Motor neuron (in vitro differentiated cells): ENCODE results near the gene CFAP92. TPM values are rescaled to one million over a fixed set of nuclear protein-coding genes. Genes with fewer than 3 reads are reported as not detected.
A peak's percentile ranks its signal among the peaks of the same experiment; 100 is the strongest.
"Not testable (repeated sequence)": the region's sequence is repeated elsewhere in the genome, so short reads cannot be mapped to it uniquely, and the experiment has no call there.

Experiments
- ATAC-seq, 8 experiments: fragments of 200-7000 bp; cut with Tn5 transposase; replicated peaks in 6 of 8; 2 replicates each; pipeline ENCODE4 v1.8.0; 2021; ENCODE audit warnings: mild to moderate bottlenecking in 8 of 8, moderate library complexity in 8 of 8
- H3K27ac ChIP-seq, 2 donors: fragments of 250-450 bp; sonication (Bioruptor Pico); 2 replicates each; pipeline ENCODE4 v1.9.0; 2021; ENCODE audit warnings: antibody characterized with exemption in 2 of 2, mild to moderate bottlenecking in 2 of 2, moderate library complexity in 1 of 2
- H3K4me1 ChIP-seq, 2 donors: fragments of 250-450 bp; sonication (Bioruptor Pico); replicated peaks in 1 of 2; 2 replicates each; pipeline ENCODE4 v1.6.1; 2021; ENCODE audit warnings: antibody characterized with exemption in 2 of 2, mild to moderate bottlenecking in 2 of 2, moderate library complexity in 1 of 2
- H3K4me3 ChIP-seq, 5 donors: fragments of 250-450 bp; sonication (Bioruptor Pico); 2 replicates each; pipeline ENCODE4 v1.9.0; 2021; ENCODE audit warnings: antibody characterized with exemption in 5 of 5, mild to moderate bottlenecking in 5 of 5, moderate library complexity in 4 of 5
- WGBS, 10 experiments: fragments of 450-650 bp; shearing (Covaris generic); methylation state at CpG; one replicate each; pipeline ENCODE4 v1.0.0; 2022; 5-methylcytosine and 5-hydroxymethylcytosine counted together
- in situ Hi-C, 9 experiments: fragments of 400-800 bp; cut with MboI; loops; one replicate each; pipeline ENCODE4 v1.15.0; 2021; ENCODE audit warnings: low sequenced_read_pairs in 9 of 9, low pct_unique_long_range_greater_than_20kb in 2 of 9; ENCODE audit not compliant: unreplicated experiment in 9 of 9
- total RNA-seq, 8 experiments: library from RNA; unstranded; fragments of 300-600 nt; gene quantifications; 2 replicates each; pipeline versions ENCODE4 v1.2.3 to v1.2.4, GENCODE V29; 2022

Gene CFAP92
- total RNA-seq, 8 experiments from 2014 or later: 0.46 to 9.0 (median 1.4) TPM

DNA sequence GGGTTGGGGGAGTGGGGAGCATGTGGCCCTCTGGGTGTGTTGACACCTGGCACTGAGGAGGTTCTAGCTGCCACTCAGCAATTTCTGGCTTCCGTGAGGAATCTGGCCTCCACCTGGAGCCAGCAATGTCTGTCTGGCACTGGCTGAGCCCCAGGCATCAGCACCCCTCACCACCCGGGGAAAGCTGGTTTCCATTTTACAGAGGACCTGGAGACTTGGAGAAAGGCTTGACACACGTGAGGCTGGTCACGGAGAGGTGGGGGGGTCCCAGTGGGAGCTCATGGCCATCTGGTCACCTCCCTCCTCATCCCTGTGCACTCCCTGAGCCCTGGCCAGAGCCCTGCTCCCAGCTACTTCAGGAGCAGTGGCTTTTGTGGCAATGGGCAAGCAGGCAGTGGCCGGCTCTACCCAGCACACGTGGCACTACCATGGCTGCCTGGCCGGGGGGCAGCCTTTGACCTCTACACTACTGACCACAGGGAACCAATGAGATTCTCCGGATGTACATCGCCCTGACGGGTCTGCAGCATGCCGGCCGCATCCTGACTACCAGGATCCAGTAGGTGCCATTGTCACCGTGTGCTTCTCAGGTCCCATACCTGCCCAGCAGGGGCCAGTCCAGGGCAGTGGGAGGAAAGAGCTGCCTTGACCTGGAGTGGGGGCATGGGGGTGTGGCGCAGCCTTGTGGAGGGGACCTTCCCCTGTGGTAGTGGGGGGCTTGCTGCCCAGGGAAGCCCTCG lies 86.0 kb downstream of the CFAP92 start:
- 80 to 100% (median 90%) methylated on average over 1 to 2 of the region's 15 CpGs; no CpG with 5 or more reads in 6 of the 10 experiments for WGBS, 10 experiments
- no peaks in the 10 kb centered on the region for H3K4me1 ChIP-seq
- H3K27ac ChIP-seq: no peak overlapping the region
- in situ Hi-C loops: no loop called here
- peak in 3 of 8 experiments; percentile 15 to 35 (median 18) for ATAC-seq
- no peak overlapping the region for H3K4me3 ChIP-seq

DNA sequence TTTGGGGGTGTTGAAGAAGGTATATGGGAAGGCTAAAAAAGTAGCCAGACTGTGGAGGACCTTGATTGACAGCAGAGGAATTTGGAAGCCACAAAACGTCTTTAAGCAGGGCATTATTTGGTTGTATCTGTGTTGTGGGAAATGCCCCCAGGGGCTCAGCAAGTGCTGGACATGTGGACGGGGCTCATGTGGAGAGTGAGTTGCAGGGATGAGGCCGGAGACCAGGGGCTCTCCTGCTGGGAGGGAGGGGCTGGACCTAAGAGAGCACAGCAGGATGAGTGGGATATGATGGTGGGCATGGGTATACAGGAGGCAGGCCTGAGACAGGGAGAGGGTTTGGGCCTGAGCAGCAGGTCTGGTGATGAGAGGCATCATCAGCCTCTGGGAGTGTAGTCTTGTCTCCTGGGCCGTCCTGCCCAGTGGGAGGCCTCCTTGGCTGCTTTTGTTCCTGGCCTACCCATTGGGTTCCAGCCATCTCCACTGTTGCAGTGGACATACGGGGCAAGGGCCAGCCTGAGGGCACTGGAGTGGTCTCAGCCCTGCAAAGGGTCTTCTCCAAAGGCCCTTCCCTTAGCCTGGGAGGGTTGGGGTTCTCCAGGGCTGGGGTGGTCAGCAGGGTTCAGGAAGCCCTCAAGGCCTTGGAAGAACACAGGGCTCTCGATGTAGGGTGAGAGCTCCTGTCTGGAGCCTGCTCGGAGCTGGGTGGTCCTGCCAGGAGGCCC lies 86.9 kb downstream of the CFAP92 start:
- in situ Hi-C loops: no loop called here
- no peak overlapping the region for H3K4me3 ChIP-seq
- H3K4me1 ChIP-seq: no peaks in the 10 kb centered on the region
- 0 to 67% (median 65%) methylated on average over 1 to 4 of the region's 7 CpGs; no CpG with 5 or more reads in 5 of the 10 experiments for WGBS, 10 experiments
- H3K27ac ChIP-seq: no peak overlapping the region
- peak in 3 of 8 experiments; percentile 9 to 15 (median 14) for ATAC-seq

DNA sequence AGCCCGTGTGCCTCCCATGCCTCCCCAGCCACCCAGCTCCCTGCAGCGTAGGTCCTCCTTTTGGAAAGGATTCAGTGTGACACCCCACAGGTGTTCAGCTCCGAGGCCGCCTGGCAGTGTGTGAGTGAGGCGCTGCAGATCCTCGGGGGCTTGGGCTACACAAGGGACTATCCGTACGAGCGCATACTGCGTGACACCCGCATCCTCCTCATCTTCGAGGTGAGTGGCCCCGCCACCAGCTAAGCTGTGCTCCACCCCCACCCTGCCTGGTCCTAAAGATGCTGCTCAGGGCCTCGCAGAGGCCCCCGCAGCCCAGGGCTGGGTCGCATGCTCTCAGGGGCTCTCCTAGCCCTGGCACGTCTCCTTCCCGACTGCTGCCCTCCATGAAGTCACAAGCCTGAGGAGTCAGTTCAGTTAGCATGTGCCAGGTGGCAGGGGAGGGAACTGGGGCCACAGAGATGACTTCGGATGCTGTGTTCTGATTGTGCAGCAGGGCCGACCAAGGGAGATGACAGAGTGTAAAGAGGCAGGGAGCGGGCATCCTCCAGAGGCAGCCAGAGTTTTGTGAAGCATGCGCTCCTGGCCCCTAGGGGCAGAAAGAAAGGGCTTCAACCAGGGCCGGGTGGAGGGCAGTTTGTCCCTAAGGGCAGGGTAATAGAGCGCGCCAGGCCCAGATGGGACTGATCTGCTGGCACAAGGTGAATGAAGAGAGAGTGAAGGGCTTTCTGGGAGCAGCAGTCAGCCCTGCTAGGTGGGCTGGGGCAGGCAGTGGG lies 87.7 kb downstream of the CFAP92 start:
- Histone ChIP-seq H3K4me1 (no peaks in the 10 kb centered on the region), H3K4me3 (no peak overlapping the region), H3K27ac (no peak overlapping the region)
- ATAC-seq: no peak
- in situ Hi-C loops: no loop called here
- 60 to 100% (median 88%) methylated on average over 2 to 9 of the region's 25 CpGs; no CpG with 5 or more reads in 4 of the 10 experiments for WGBS, 10 experiments

DNA sequence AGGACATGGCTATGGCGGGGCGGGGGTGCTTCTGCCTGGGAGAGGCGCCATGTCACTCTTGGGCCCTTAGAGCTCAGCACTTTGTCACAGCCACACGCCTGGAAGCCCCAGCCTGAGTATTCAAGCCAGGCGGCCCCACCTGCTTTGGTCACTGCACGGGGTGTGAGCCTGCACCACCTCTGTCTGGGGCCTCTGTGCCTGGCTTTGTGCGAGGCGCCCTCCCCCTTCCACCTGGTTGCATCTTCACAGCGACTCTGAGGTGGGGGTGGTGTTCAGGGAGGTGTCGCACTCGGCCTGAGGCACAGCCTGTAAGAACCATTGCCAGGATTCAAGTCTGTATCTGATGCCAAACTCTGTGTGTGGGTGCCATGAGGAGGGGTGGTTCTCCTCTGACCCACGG lies 90.4 kb downstream of the CFAP92 start:
- H3K4me3 ChIP-seq: no peak overlapping the region
- no peak overlapping the region for H3K27ac ChIP-seq
- in situ Hi-C loops: no loop called here
- ATAC-seq: no peak
- 70 to 100% (median 92%) methylated on average over 1 to 4 of the region's 12 CpGs; no CpG with 5 or more reads in 6 of the 10 experiments for WGBS, 10 experiments
- no peaks in the 10 kb centered on the region for H3K4me1 ChIP-seq

DNA sequence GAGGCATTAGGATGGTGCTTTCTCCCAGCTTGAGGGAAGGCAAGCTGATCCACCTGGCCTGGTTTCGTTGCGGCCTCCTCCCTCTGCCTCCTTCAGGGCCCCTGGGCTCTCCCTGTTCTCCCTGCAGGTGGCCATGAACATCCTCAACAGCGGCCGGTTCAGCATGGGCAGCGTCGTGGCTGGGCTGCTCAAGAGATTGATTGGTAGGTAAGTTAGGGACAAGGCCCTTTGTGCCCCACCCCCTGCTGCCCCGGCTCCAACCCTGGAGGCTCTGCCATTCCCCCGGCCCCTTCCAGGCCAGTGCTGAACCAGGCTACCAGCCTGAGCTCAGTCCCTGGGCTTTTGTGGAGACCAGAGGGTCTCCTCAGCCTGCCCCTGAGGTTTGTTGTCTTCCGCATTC lies 91.5 kb downstream of the CFAP92 start:
- no peaks in the 10 kb centered on the region for H3K4me1 ChIP-seq
- H3K27ac ChIP-seq: no peak overlapping the region
- no peak overlapping the region for H3K4me3 ChIP-seq
- in situ Hi-C loops: no loop called here
- ATAC-seq: no peak
- 80 to 85% methylated on average over 1 to 4 of the region's 9 CpGs; no CpG with 5 or more reads in 8 of the 10 experiments for WGBS, 10 experiments

DNA sequence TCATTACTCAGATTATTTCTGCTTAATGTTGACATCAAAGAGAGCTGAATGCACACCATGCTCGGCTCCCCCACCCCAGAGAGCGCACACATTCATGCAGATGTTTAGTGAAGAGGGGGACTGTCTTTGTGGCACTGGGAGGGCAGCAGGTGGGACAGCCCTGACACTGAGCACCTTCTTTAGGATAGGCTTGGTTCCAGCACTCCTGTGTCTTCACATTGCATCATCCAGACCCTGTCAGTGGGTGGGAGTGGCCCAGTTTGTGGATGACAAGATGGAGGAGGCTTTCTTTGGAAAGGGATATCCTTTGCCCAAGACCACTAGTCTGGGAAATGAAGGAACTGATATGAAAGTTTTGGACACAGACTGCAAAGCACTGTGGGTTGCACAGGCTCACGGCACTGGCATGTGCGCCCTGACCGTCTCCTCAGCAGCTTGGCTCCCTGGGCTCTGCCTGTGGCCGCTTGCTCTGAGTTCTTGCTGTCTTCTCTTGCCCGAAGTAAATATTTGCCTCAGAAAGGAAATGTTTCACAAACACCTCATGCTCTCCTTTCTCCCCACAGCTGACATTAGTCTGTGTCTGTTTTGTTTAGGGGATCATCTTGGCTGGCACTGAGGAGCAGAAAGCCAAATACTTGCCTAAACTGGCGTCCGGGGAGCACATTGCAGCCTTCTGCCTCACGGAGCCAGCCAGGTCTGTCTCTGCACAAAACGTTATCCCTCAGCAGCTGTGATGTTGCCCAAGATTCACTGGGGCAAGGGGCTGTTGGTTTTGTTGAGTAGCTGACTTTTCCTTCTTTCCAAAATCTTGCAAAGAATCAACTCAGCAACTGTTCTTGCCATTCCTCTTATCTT lies 97.8 kb downstream of the CFAP92 start:
- Histone ChIP-seq H3K27ac (no peak overlapping the region), H3K4me3 (no peak overlapping the region), H3K4me1 (peaks cover 0 to 4% of the 10 kb centered on the region in 2 donors)
- in situ Hi-C loops: no loop called here
- ATAC-seq: peak in 4 of 8 experiments; percentile 45 to 89 (median 64)
- 40 to 100% (median 85%) methylated on average over 1 to 8 of the region's 11 CpGs; no CpG with 5 or more reads in 2 of the 10 experiments for WGBS, 10 experiments

DNA sequence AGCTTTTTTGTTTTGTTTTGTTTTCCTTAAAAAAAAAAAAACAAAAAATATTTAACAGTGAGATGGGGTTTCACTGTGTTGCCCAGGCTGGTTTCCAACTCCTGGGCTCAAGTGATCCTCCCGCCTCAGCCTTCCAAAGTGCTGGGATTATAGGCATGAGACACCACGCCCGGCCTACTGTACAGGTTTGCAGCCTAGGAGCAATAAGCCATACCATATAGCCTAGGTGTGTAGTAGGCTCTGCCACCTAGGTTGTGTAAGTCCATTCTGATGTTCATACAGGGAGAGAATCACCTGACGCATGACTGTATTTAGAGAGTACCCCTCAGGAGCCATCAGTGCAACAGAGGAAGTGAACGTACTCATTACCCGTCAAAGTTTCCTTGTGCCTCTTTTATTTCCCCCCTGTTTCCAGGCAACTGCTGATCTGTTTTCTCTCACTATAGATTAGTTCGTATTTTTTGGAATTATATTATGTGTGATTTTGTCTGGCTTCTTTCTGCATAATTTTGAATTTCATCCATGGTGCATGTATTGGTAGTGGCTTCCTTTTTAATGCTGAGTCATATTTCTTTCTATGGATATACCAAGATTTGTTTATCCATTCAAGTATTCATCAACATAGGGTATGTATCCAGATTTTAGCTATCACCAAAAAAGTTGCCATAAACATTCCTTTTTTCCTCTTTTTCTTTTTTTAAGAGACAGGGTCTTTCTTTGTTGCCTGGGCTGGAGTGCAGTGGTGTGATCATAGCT lies 104.6 kb downstream of the CFAP92 start:
- ATAC-seq: no peak
- Histone ChIP-seq H3K4me3 (no peak overlapping the region), H3K4me1 (no peaks in the 10 kb centered on the region), H3K27ac (no peak overlapping the region)
- in situ Hi-C loops: no loop called here
- 88 to 100% (median 100%) methylated on average over 1 to 7 of the region's 7 CpGs; no CpG with 5 or more reads in 1 of the 10 experiments for WGBS, 10 experiments

DNA sequence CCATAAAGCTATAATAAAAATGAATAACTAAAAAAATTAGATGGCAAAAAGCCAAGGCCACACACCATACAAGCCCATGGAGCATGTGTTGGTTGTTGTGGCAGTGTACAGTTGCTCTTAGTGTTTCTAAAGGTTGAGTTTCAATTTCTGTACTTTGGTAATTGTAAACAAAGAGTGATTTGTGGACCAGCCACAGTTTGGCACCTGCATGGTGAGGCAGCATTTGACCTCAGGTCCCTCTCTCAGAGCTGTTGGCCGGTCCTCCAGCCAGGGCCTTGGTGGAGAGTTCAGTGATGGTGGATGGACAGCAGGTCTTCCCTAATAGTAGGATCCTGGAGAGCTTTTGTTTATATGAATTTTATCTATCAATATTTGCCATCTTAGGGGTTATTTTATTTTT lies 108.9 kb downstream of the CFAP92 start:
- WGBS, 10 experiments: 100% methylated on average over 1 of the region's 1 CpG; no CpG with 5 or more reads in 4 of the 10 experiments
- ATAC-seq: no peak
- Histone ChIP-seq H3K27ac (no peak overlapping the region), H3K4me1 (peaks cover 17 to 20% of the 10 kb centered on the region in 2 donors), H3K4me3 (no peak overlapping the region)
- in situ Hi-C loops: no loop called here

DNA sequence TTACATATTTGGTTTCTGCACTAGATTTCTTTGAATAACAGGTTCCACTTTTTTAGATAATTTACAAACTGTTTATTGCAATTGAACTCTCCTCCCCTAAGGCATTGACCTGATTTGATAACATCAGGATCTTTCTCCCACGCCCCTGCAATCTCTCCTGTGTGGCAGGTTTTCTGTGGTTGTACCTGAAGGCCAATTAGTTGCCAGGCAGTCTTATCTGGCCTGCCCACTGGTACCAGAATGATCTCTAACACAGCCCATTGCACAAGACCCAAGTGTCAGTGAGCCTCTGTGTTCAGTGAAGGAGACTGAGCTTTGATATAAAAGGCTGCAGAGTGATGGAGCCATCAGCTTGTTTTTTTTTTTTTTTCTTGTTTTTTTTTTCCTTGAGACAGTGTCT lies 111.2 kb downstream of the CFAP92 start:
- in situ Hi-C loops: no loop called here
- 86 to 100% (median 100%) methylated on average over 1 of the region's 1 CpG; no CpG with 5 or more reads in 6 of the 10 experiments for WGBS, 10 experiments
- no peak overlapping the region for H3K4me3 ChIP-seq
- H3K4me1 ChIP-seq: peaks cover 24 to 25% of the 10 kb centered on the region in 2 donors
- no peak for ATAC-seq
- no peak overlapping the region for H3K27ac ChIP-seq

DNA sequence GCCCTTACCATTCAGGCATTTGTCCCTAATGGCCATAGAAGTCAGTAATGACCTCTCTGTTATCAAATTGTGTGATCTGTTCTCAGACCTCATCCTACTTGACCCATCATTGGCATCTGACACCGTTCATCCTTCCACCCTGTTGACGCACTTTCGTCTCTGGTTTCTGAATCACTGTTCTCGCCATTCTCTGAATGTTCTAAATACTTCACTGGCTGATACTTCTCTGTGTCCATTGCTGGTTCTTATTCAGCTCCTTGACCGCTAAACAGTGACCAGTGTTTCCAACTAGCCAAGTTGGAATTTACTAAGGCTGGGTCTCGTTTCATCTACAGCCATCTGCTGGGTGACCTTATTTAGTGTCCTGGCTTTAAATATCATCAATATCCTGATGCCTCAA lies 112.3 kb downstream of the CFAP92 start:
- in situ Hi-C loops: no loop called here
- no peak overlapping the region for H3K27ac ChIP-seq
- peaks cover 24 to 25% of the 10 kb centered on the region in 2 donors for H3K4me1 ChIP-seq
- WGBS, 10 experiments: 86 to 100% (median 94%) methylated on average over 1 to 6 of the region's 6 CpGs; no CpG with 5 or more reads in 1 of the 10 experiments
- H3K4me3 ChIP-seq: no peak overlapping the region
- no peak for ATAC-seq

DNA sequence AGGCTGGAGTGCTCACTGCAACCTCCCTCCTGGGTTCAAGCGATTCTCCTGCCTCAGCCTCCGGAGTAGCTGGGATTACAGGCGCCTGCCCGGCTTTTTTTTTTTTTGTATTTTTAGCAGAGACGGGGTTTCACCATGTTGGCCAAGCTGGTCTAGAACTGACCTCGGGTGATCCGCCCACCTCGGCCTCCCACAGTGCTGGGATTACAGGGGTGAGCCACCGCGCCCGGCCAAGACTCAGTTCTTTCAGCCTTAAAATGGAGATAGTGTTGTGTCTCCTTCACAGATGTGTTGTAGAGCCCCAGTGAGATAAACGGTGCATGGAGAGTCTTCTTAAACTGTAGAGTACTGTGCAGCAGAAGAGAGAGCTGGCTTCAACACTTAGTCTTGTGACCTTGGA lies 113.4 kb downstream of the CFAP92 start:
- H3K27ac ChIP-seq, ATAC-seq, in situ Hi-C loops: not testable (repeated sequence)
- peaks cover 25 to 27% of the 10 kb centered on the region in 2 donors for H3K4me1 ChIP-seq
- 17 to 100% (median 75%) methylated on average over 1 to 12 of the region's 12 CpGs; no CpG with 5 or more reads in 2 of the 10 experiments for WGBS, 10 experiments
- peak overlapping the region; percentile 65 to 82 (median 77) for H3K4me3 ChIP-seq
